ENCODE results near the gene CDPF1. TPM values are rescaled to one million over a fixed set of nuclear protein-coding genes. Genes with fewer than 3 reads are reported as not detected.
A peak's percentile ranks its signal among the peaks of the same experiment; 100 is the strongest.

The CDPF1 gene
- total and polyA plus RNA-seq, 2 experiments from 2014 or later: 10.1 to 14.5 TPM

DNA sequence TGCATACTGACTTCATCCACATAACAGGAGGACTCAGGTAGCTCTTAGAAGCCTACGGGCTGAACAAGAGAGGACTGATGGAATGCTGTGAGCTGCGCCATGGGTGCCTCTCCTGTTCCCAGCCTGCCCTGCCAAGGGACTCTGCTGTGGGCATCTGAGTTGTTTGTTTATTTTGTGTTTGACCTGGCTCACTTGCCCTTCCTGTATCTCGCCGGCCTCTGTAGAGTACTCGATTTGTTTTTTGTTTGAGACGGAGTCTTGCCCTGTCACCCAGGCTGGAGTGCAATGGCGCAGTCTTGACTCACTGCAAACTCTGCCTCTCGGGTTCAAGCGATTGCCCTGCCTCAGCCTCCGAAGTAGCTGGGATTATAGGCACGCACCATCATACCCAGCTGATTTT is 19.5 kb upstream of the CDPF1 start:
- no peak overlapping the region for H2AFZ ChIP-seq
- H3K9me3 Mint-ChIP-seq: peaks cover 25% of the 10 kb centered on the region
- DNase-seq (ENCODE audit: low spot score): no peak
- H3K4me3 Mint-ChIP-seq: peak overlapping the region; percentile 30; the same call in 1 of the 3 replicates
- no peaks in the 10 kb centered on the region; the same call in none of the 2 replicates for H4K20me1 ChIP-seq (replicated peaks; ENCODE audit: insufficient read depth)
- peaks cover 26% of the 10 kb centered on the region for H3K36me3 Mint-ChIP-seq (ENCODE audit: low read depth)
- peaks cover 20% of the 10 kb centered on the region for H3K27me3 Mint-ChIP-seq (ENCODE audit: insufficient read depth, low read depth, poor library complexity)
- no peaks in the 10 kb centered on the region for H3K79me2 ChIP-seq (replicated peaks; ENCODE audit: insufficient read depth)
- H3K4me1 Mint-ChIP-seq: peaks cover 7% of the 10 kb centered on the region
- no peaks in the 10 kb centered on the region for H3K4me1 ChIP-seq (ENCODE audit: insufficient read depth)
- H3K4me2 ChIP-seq: no peak overlapping the region
- H3K27ac Mint-ChIP-seq: no peak overlapping the region
- H3K4me3 ChIP-seq: no peak overlapping the region
- H3K27me3 ChIP-seq (ENCODE audit: insufficient read depth): peaks cover 15% of the 10 kb centered on the region
- no peaks in the 10 kb centered on the region for H3K9me2 ChIP-seq (ENCODE audit: insufficient read depth)
- 0 out of 2 replicates have a peak, but pooled peaks cover 3% of the 10 kb centered on the region for H3K36me3 ChIP-seq (ENCODE audit: insufficient read depth)
- no peak overlapping the region for H3K27ac ChIP-seq (ENCODE audit: low read depth)
- no peak for ATAC-seq
- TF ChIP-seq, protein P1, sequence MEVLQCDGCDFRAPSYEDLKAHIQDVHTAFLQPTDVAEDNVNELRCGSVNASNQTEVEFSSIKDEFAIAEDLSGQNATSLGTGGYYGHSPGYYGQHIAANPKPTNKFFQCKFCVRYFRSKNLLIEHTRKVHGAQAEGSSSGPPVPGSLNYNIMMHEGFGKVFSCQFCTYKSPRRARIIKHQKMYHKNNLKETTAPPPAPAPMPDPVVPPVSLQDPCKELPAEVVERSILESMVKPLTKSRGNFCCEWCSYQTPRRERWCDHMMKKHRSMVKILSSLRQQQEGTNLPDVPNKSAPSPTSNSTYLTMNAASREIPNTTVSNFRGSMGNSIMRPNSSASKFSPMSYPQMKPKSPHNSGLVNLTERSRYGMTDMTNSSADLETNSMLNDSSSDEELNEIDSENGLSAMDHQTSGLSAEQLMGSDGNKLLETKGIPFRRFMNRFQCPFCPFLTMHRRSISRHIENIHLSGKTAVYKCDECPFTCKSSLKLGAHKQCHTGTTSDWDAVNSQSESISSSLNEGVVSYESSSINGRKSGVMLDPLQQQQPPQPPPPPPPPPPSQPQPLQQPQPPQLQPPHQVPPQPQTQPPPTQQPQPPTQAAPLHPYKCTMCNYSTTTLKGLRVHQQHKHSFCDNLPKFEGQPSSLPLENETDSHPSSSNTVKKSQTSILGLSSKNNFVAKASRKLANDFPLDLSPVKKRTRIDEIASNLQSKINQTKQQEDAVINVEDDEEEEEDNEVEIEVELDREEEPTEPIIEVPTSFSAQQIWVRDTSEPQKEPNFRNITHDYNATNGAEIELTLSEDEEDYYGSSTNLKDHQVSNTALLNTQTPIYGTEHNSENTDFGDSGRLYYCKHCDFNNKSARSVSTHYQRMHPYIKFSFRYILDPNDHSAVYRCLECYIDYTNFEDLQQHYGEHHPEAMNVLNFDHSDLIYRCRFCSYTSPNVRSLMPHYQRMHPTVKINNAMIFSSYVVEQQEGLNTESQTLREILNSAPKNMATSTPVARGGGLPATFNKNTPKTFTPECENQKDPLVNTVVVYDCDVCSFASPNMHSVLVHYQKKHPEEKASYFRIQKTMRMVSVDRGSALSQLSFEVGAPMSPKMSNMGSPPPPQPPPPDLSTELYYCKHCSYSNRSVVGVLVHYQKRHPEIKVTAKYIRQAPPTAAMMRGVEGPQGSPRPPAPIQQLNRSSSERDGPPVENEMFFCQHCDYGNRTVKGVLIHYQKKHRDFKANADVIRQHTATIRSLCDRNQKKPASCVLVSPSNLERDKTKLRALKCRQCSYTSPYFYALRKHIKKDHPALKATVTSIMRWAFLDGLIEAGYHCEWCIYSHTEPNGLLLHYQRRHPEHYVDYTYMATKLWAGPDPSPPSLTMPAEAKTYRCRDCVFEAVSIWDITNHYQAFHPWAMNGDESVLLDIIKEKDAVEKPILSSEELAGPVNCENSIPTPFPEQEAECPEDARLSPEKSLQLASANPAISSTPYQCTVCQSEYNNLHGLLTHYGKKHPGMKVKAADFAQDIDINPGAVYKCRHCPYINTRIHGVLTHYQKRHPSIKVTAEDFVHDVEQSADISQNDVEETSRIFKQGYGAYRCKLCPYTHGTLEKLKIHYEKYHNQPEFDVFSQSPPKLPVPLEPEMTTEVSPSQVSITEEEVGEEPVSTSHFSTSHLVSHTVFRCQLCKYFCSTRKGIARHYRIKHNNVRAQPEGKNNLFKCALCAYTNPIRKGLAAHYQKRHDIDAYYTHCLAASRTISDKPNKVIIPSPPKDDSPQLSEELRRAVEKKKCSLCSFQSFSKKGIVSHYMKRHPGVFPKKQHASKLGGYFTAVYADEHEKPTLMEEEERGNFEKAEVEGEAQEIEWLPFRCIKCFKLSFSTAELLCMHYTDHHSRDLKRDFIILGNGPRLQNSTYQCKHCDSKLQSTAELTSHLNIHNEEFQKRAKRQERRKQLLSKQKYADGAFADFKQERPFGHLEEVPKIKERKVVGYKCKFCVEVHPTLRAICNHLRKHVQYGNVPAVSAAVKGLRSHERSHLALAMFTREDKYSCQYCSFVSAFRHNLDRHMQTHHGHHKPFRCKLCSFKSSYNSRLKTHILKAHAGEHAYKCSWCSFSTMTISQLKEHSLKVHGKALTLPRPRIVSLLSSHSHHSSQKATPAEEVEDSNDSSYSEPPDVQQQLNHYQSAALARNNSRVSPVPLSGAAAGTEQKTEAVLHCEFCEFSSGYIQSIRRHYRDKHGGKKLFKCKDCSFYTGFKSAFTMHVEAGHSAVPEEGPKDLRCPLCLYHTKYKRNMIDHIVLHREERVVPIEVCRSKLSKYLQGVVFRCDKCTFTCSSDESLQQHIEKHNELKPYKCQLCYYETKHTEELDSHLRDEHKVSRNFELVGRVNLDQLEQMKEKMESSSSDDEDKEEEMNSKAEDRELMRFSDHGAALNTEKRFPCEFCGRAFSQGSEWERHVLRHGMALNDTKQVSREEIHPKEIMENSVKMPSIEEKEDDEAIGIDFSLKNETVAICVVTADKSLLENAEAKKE (CRISPR knock-in tag; IDR thresholded peaks at IDR 0.05): no peak
- TF ChIP-seq EZH2phosphoT487 (IDR thresholded peaks at IDR 0.05; ENCODE audit: unreplicated experiment): no peak
- no peak for TF ChIP-seq EZH2 (IDR thresholded peaks at IDR 0.05; ENCODE audit: low read depth, unreplicated experiment)
- TF ChIP-seq, protein P2, sequence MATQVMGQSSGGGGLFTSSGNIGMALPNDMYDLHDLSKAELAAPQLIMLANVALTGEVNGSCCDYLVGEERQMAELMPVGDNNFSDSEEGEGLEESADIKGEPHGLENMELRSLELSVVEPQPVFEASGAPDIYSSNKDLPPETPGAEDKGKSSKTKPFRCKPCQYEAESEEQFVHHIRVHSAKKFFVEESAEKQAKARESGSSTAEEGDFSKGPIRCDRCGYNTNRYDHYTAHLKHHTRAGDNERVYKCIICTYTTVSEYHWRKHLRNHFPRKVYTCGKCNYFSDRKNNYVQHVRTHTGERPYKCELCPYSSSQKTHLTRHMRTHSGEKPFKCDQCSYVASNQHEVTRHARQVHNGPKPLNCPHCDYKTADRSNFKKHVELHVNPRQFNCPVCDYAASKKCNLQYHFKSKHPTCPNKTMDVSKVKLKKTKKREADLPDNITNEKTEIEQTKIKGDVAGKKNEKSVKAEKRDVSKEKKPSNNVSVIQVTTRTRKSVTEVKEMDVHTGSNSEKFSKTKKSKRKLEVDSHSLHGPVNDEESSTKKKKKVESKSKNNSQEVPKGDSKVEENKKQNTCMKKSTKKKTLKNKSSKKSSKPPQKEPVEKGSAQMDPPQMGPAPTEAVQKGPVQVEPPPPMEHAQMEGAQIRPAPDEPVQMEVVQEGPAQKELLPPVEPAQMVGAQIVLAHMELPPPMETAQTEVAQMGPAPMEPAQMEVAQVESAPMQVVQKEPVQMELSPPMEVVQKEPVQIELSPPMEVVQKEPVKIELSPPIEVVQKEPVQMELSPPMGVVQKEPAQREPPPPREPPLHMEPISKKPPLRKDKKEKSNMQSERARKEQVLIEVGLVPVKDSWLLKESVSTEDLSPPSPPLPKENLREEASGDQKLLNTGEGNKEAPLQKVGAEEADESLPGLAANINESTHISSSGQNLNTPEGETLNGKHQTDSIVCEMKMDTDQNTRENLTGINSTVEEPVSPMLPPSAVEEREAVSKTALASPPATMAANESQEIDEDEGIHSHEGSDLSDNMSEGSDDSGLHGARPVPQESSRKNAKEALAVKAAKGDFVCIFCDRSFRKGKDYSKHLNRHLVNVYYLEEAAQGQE (IDR thresholded peaks at IDR 0.05; ENCODE audit: unreplicated experiment): no peak
- no peak for TF ChIP-seq STAT1 (IDR thresholded peaks at IDR 0.05; ENCODE audit: unreplicated experiment)
- TF ChIP-seq, protein P3, sequence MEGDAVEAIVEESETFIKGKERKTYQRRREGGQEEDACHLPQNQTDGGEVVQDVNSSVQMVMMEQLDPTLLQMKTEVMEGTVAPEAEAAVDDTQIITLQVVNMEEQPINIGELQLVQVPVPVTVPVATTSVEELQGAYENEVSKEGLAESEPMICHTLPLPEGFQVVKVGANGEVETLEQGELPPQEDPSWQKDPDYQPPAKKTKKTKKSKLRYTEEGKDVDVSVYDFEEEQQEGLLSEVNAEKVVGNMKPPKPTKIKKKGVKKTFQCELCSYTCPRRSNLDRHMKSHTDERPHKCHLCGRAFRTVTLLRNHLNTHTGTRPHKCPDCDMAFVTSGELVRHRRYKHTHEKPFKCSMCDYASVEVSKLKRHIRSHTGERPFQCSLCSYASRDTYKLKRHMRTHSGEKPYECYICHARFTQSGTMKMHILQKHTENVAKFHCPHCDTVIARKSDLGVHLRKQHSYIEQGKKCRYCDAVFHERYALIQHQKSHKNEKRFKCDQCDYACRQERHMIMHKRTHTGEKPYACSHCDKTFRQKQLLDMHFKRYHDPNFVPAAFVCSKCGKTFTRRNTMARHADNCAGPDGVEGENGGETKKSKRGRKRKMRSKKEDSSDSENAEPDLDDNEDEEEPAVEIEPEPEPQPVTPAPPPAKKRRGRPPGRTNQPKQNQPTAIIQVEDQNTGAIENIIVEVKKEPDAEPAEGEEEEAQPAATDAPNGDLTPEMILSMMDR (conservative IDR thresholded peaks at IDR 0.05; ENCODE audit: low read depth in 2 of 2): no peak
- no peak for TF ChIP-seq CREB1 (CRISPR knock-in tag; IDR thresholded peaks at IDR 0.05; ENCODE audit: low read depth)
- no peak for TF ChIP-seq NANOG (IDR thresholded peaks at IDR 0.05; ENCODE audit: borderline replicate concordance)
- no peak for TF ChIP-seq ZNF331 (CRISPR knock-in tag; IDR thresholded peaks at IDR 0.05; ENCODE audit: low read depth)
- TF ChIP-seq, protein P4, sequence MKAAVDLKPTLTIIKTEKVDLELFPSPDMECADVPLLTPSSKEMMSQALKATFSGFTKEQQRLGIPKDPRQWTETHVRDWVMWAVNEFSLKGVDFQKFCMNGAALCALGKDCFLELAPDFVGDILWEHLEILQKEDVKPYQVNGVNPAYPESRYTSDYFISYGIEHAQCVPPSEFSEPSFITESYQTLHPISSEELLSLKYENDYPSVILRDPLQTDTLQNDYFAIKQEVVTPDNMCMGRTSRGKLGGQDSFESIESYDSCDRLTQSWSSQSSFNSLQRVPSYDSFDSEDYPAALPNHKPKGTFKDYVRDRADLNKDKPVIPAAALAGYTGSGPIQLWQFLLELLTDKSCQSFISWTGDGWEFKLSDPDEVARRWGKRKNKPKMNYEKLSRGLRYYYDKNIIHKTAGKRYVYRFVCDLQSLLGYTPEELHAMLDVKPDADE (IDR thresholded peaks at IDR 0.05): no peak
- TF ChIP-seq ZNF114 (CRISPR knock-in tag; IDR thresholded peaks at IDR 0.05): no peak
- no peak for TF ChIP-seq JUNB (IDR thresholded peaks at IDR 0.05; ENCODE audit: unreplicated experiment)
- no peak for TF ChIP-seq POLR2AphosphoS5 (IDR thresholded peaks at IDR 0.05; ENCODE audit: low read depth)
- H3F3A ChIP-seq (replicated peaks; ENCODE audit: low read depth): no peaks in the 10 kb centered on the region

All from GM23338 (cell line).